KMS-11 (cell line): ENCODE measurements around the gene SPECC1.
"Not testable (repeated sequence)": the region's sequence is repeated elsewhere in the genome, so short reads cannot be mapped to it uniquely, and the experiment has no call there.

Experiments
- H2AFZ ChIP-seq: fragments of 200-600 bp; sonication (generic); 2 replicates; pipeline ENCODE4 v1.6.1; 2016; ENCODE audit warnings: antibody characterized with exemption, mixed run types, low read depth
- H3K27ac ChIP-seq: fragments of 200-600 bp; sonication (generic); 2 replicates; pipeline ENCODE4 v1.6.1; 2016; ENCODE audit warnings: mild to moderate bottlenecking, mixed run types
- H3K27me3 ChIP-seq: fragments of 200-600 bp; sonication (generic); 2 replicates; pipeline ENCODE4 v1.6.1; 2017; ENCODE audit warnings: mild to moderate bottlenecking, low read depth, mixed run types, moderate library complexity; ENCODE audit not compliant: insufficient read depth
- H3K36me3 ChIP-seq: fragments of 200-600 bp; sonication (generic); 2 replicates; pipeline ENCODE4 v1.6.1; 2017; ENCODE audit warnings: mild to moderate bottlenecking, mixed run types; ENCODE audit not compliant: insufficient read depth
- H3K4me1 ChIP-seq: fragments of 200-600 bp; sonication (generic); 2 replicates; pipeline ENCODE4 v1.6.1; 2016; ENCODE audit warnings: mild to moderate bottlenecking, low read depth, mixed run types; ENCODE audit not compliant: poor library complexity, severe bottlenecking
- H3K4me2 ChIP-seq: fragments of 200-600 bp; sonication (generic); 2 replicates; pipeline ENCODE4 v1.7.0; 2016; ENCODE audit warnings: mild to moderate bottlenecking, mixed run types
- H3K4me3 ChIP-seq: fragments of 200-600 bp; sonication (generic); IDR thresholded peaks from 2 replicates; pipeline ENCODE4 v1.6.1; 2017; ENCODE audit warnings: low read depth, low read length, mixed read lengths; ENCODE audit not compliant: insufficient read depth
- H3K79me2 ChIP-seq: fragments of 200-600 bp; sonication (generic); 2 replicates; pipeline ENCODE4 v1.6.1; 2016; ENCODE audit warnings: low read depth, mixed run types; ENCODE audit not compliant: insufficient read depth
- H3K9ac ChIP-seq: fragments of 200-600 bp; sonication (generic); 2 replicates; pipeline ENCODE4 v1.6.1; 2016; ENCODE audit warnings: mild to moderate bottlenecking, mixed run types
- H4K20me1 ChIP-seq: fragments of 200-600 bp; sonication (generic); 2 replicates; pipeline ENCODE4 v1.6.1; 2016; ENCODE audit warnings: mild to moderate bottlenecking, mixed run types; ENCODE audit not compliant: insufficient read depth
- CTCF ChIP-seq: fragments of 200-600 bp; sonication (generic); conservative IDR thresholded peaks from 2 replicates; pipeline ENCODE4 v1.6.1; 2017; ENCODE audit warnings: low read depth, mild to moderate bottlenecking, antibody characterized with exemption, low read length, moderate library complexity, mixed read lengths

SPECC1 gene

DNA sequence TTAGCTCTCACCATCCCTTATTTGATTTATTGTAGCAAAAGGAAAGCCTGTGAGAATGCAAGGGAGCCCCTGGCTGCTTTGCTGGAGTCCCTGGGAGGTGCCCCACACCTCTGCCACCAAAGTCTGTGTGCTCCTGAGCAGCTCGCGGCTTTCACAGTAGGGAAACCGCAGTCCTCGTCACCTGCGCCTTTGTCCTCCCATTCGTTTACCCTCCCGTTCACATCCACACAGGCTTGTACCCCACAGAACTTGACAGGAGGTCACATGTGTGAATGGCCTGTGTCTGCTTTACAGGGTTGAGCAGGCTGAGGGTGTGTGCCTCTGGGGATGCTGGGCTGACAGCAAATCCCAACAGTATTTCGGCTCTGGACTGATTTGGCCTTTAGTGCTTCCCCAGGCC, 305.7 kb downstream of the SPECC1 start:
- no peaks in the 10 kb centered on the region for H3K79me2 ChIP-seq
- H4K20me1 ChIP-seq, result no peaks in the 10 kb centered on the region
- no peaks in the 10 kb centered on the region for H3K36me3 ChIP-seq
- peak overlapping the region; percentile 54; the same call in 1 of the 2 replicates for H3K9ac ChIP-seq
- peak overlapping the region; percentile 81 for H3K27ac ChIP-seq
- H3K27me3 ChIP-seq, result no peaks in the 10 kb centered on the region
- H3K4me2 ChIP-seq, result peak overlapping the region; percentile 86
- H3K4me1 ChIP-seq, result peaks cover 69% of the 10 kb centered on the region
- H3K4me3 ChIP-seq, result no peak overlapping the region
- TF ChIP-seq CTCF, result no peak
- H2AFZ ChIP-seq, result no peak overlapping the region

GRCh38 chr17:20315311-20315710, 306.2 kb downstream of the SPECC1 start:
- H3K4me2 ChIP-seq, result peak overlapping the region; percentile 86
- peak overlapping the region; percentile 81 for H3K27ac ChIP-seq
- H3K27me3 ChIP-seq, result no peaks in the 10 kb centered on the region
- no peak overlapping the region for H2AFZ ChIP-seq
- no peaks in the 10 kb centered on the region for H3K36me3 ChIP-seq
- peak overlapping the region; percentile 54; the same call in 1 of the 2 replicates for H3K9ac ChIP-seq
- no peaks in the 10 kb centered on the region for H4K20me1 ChIP-seq
- no peak overlapping the region for H3K4me3 ChIP-seq
- TF ChIP-seq CTCF, result no peak
- no peaks in the 10 kb centered on the region for H3K79me2 ChIP-seq
- peaks cover 69% of the 10 kb centered on the region for H3K4me1 ChIP-seq

- peak overlapping the region; percentile 12; the same call in 1 of the 2 replicates for H2AFZ ChIP-seq
- H3K4me3 ChIP-seq, result no peak overlapping the region
- H4K20me1 ChIP-seq, result no peaks in the 10 kb centered on the region
- no peaks in the 10 kb centered on the region for H3K36me3 ChIP-seq
- peak overlapping the region; percentile 54; the same call in 1 of the 2 replicates for H3K9ac ChIP-seq
- peak overlapping the region; percentile 81 for H3K27ac ChIP-seq
- peaks cover 69% of the 10 kb centered on the region for H3K4me1 ChIP-seq
- TF ChIP-seq CTCF, result no peak
- H3K27me3 ChIP-seq, result no peaks in the 10 kb centered on the region
- peak overlapping the region; percentile 86 for H3K4me2 ChIP-seq
- H3K79me2 ChIP-seq, result no peaks in the 10 kb centered on the region
Observed at GRCh38 chr17:20315821-20316220, 306.7 kb downstream of the SPECC1 start.

DNA sequence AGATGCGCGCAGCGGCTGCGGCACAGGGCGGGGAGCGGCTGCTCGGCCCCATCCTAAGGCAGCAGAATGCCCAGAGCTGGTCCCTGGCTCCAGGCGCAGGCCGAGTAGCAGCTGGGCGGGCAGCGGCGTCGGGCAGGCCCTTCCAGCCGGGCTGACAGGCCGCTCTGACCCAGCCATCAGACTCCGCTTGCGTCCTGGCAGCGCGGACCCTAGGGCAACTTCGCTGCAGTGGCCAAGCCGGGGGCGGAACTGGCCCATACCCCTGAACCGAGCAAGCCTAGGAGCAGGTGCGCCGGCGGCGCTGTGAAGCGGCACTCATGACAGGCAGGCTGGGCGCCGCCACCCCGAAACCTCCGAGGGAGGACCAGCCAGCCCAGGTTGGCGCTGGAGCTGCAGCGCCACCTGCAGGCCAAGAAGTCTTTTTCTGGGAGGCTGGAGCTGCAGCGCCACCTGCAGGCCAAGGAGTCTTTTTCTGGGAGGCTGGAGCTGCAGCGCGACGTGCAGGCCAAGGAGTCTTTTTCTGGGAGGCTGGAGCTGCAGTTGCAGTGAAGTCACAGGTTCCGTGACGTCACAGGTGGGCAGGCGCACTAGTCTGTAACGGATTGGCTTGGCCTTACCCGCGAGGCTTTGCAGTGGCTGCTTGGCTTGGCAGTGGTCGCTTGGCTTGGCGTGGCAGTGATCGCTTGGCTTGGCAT, 311.5 kb downstream of the SPECC1 start:
- not testable (repeated sequence) for H3K79me2 ChIP-seq, H3K27ac ChIP-seq, H3K27me3 ChIP-seq, H3K4me3 ChIP-seq, H2AFZ ChIP-seq, H4K20me1 ChIP-seq, H3K4me2 ChIP-seq, H3K9ac ChIP-seq, H3K36me3 ChIP-seq
- peak; percentile 57 for TF ChIP-seq CTCF
- peaks cover 33% of the 10 kb centered on the region for H3K4me1 ChIP-seq

DNA sequence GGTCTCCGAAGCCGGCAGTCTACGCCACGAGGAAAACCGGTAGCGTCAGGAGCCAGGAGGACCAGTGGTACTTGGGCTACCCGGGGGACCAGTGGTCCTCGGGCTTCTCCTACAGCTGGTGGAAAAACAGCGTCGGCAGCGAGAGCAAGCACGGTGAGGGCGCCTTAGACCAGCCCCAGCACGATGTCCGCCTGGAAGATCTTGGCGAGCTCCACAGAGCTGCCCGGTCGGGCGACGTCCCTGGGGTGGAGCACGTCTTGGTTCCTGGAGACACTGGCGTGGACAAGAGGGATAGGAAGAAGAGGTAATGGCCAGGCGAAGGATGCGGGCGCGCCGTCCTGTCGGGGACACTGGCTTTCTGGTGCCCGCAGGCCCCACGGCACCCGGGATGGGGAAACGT, 312.2 kb downstream of the SPECC1 start:
- peaks cover 26% of the 10 kb centered on the region for H3K4me1 ChIP-seq
- H3K4me3 ChIP-seq, H4K20me1 ChIP-seq: not testable (repeated sequence)

GRCh38 chr17:20327739-20328138, 318.6 kb downstream of the SPECC1 start:
- not testable (repeated sequence) for H4K20me1 ChIP-seq, H3K4me1 ChIP-seq, H3K79me2 ChIP-seq, H3K36me3 ChIP-seq, H3K4me2 ChIP-seq, H3K9ac ChIP-seq, H3K4me3 ChIP-seq, H3K27ac ChIP-seq, H2AFZ ChIP-seq, H3K27me3 ChIP-seq

More for the DNA sequence above, 312.2 kb downstream of the SPECC1 start:
- H3K9ac ChIP-seq, H3K36me3 ChIP-seq, H3K27ac ChIP-seq, H2AFZ ChIP-seq, H3K4me2 ChIP-seq, H3K27me3 ChIP-seq, H3K79me2 ChIP-seq: not testable (repeated sequence)

GRCh38 chr17:20351405-20351804, 342.2 kb downstream of the SPECC1 start:
- H3K4me1 ChIP-seq, H3K4me2 ChIP-seq, H3K79me2 ChIP-seq, H3K9ac ChIP-seq, H3K4me3 ChIP-seq, H3K36me3 ChIP-seq, H3K27me3 ChIP-seq, H2AFZ ChIP-seq, H4K20me1 ChIP-seq, H3K27ac ChIP-seq: not testable (repeated sequence)
